ENCODE data around the gene TAOK3.
A peak's percentile ranks its signal among the peaks of the same experiment; 100 is the strongest.

The TAOK3 gene

DNA sequence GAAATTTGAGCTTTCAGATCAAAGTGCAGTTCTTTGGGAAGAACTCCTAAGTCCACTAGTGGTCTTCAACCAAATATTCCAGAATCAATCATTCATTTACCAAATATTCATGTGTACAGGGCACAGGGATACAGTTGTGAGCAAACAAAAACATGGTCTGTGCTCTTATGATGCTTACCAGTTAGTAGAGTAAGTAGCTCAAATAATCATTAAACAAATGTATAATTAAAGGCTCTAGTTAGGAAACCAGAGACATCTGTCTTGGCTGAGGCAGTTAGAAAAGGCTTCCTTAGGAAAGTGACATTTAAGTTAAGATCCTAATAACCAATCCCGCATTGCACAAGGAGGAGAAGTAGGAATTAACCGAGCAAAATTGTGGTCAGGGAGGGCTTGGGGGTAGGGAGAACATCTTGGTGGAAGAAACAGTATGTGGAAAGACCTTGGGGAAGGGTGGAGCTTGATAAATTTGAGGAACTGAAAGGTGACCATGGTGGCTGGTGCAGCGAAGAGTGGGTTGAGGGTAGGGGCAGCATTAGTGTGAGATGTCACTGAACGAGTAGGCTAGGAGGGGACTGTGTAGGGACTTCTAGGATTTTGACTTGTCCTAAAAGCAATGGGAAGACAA is 196.8 kb downstream of the TAOK3 start:
- TF ChIP-seq, protein P1, sequence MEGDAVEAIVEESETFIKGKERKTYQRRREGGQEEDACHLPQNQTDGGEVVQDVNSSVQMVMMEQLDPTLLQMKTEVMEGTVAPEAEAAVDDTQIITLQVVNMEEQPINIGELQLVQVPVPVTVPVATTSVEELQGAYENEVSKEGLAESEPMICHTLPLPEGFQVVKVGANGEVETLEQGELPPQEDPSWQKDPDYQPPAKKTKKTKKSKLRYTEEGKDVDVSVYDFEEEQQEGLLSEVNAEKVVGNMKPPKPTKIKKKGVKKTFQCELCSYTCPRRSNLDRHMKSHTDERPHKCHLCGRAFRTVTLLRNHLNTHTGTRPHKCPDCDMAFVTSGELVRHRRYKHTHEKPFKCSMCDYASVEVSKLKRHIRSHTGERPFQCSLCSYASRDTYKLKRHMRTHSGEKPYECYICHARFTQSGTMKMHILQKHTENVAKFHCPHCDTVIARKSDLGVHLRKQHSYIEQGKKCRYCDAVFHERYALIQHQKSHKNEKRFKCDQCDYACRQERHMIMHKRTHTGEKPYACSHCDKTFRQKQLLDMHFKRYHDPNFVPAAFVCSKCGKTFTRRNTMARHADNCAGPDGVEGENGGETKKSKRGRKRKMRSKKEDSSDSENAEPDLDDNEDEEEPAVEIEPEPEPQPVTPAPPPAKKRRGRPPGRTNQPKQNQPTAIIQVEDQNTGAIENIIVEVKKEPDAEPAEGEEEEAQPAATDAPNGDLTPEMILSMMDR (conservative IDR thresholded peaks at IDR 0.05; ENCODE audit: low read depth, low read length): no peak
- no peak overlapping the region for H3K4me3 ChIP-seq (ENCODE audit: low read length)

DNA sequence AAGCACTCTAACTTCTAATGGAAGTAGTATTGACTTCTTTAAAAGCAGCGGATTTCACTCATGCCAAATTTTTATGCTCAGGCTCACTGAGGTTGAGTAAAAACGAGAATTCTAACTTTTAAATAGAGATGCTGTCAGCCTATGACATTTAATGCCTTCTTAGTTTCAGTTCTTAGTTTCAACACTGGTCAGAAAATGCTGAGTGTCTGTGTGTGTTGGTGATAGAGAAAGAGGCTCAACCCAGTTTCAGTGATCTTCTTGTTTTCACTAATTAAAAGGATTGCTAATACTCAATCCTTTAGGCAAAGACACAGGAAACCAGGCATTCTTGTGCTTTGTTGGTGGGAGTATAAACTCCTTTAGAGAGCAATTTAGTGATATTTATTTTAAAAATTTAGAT is 205.8 kb downstream of the TAOK3 start:
- no peak overlapping the region for H3K4me3 ChIP-seq (ENCODE audit: low read length)
- TF ChIP-seq, protein P1 (conservative IDR thresholded peaks at IDR 0.05; ENCODE audit: low read depth, low read length): no peak
- DNase-seq (ENCODE audit: low read depth): no peak

More for the DNA sequence above, 196.8 kb downstream of the TAOK3 start:
- DNase-seq (ENCODE audit: low read depth): no peak

DNA sequence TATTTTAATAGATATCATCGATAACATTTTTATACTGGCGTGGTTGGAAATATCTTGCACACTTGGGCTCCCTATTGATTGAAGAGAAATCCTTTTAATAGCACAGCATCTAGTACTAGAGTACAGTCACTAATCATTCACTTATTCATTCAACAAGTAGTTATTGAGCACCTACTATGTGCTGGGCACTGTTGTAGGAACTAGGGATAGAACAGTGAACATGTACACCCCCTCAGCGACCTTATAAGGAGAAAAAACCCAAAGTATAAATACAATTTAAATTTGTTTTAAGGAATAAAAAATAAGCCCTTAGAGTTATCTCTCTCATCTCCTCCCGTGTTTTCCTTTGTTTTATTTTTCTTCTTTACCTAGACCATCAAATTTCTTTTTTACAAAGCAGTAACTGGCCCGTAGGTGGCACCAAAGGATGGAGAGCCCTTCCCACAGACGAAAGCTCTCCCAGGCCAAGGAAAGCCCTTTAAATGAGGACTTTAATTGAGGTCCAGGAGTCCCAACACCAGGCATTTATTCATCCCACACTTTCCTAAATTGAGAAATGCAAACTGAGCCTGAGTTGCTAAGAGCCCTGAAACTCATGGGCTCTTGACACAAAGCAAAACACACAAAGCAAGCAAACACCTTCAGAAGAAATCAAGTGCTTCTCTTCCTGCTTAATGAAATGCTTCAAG is 207.8 kb downstream of the TAOK3 start:
- DNase-seq (ENCODE audit: low read depth): no peak
- H3K4me3 ChIP-seq (ENCODE audit: low read length): no peak overlapping the region
- TF ChIP-seq, protein P1 (conservative IDR thresholded peaks at IDR 0.05; ENCODE audit: low read depth, low read length): peak; percentile 72

DNA sequence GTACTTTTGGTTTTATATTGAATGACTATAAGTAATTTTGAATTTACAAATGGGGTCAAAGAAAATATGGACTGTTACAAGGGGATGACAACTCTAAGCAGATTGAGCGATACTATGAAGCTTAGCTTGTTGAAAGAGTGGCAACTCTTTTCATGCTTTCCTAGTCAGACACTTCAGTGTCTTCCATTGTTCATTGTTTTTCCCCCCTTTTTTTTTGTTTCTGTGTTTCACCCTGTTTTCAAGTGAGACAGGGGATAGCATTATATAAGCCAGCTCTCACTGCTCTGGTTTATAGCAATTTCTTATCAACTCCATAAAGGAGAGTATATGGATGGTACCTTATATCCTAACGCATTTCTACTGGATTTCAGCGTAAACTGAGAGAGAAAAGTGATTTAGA is 212.2 kb downstream of the TAOK3 start:
- TF ChIP-seq, protein P1 (conservative IDR thresholded peaks at IDR 0.05; ENCODE audit: low read depth, low read length): no peak
- no peak overlapping the region for H3K4me3 ChIP-seq (ENCODE audit: low read length)
- DNase-seq (ENCODE audit: low read depth): no peak

DNA sequence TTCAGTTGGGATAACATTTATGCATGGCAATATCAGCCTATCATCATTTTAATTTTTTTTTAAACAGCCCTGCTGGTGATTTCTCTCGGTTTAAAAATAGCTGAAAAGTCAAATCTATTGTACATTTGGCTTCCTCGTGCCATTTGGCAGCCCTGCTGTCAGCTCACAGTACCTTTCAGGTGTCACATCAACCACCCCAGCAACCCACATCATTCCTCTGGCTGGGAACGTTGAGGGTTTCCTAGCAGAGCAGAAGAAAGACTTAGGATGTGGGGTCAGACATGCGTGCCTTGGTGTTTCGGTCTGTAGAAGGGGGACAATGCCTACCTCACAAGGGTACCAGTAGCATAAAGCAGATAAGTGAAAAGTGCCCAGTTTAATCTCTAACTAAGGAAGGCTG is 221.0 kb downstream of the TAOK3 start:
- TF ChIP-seq, protein P1 (conservative IDR thresholded peaks at IDR 0.05; ENCODE audit: low read depth, low read length): no peak
- H3K4me3 ChIP-seq (ENCODE audit: low read length): no peak overlapping the region
- DNase-seq (ENCODE audit: low read depth): no peak

DNA sequence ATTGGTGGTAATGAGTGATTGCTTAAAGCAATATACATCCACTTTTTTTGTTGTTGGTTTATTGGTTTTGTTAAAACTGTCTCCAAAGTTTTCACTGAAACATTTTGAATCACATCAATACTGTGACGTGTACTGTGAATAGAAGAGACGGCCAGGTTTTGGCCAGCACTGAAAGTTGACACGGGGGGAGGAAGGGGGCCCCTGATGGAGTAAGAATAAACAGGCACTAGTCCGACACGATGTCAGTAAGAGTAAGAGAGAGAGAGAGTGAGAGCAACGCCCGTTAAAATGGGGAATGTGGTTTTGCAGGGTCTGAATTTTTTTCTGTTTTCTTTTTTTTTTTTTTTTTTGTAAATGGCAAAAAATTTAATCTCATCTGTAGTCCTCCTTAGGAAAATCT is 222.1 kb downstream of the TAOK3 start:
- no peak for DNase-seq (ENCODE audit: low read depth)
- no peak overlapping the region for H3K4me3 ChIP-seq (ENCODE audit: low read length)
- TF ChIP-seq, protein P1 (conservative IDR thresholded peaks at IDR 0.05; ENCODE audit: low read depth, low read length): no peak

DNA sequence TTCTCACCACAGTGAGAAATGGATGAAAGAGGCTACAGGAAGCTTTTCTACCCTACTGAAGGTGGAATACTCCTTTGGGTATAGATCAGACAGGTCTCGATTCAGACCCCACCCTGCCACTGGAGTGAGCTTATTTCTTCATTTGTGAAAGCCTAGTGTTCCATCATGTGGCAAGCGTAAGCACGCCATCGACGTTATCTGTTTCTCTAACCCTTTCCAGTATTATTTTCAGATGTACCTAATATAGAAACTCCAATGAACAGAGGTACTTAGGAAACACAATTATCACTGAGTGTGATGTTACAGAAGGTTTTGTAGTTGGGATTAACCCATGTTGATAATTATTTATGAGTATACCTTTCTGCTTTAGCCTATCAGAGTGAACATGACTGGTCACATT is 224.4 kb downstream of the TAOK3 start:
- DNase-seq (ENCODE audit: low read depth): no peak

More for the DNA sequence above, 224.4 kb downstream of the TAOK3 start:
- TF ChIP-seq, protein P1 (conservative IDR thresholded peaks at IDR 0.05; ENCODE audit: low read depth, low read length): no peak
- no peak overlapping the region for H3K4me3 ChIP-seq (ENCODE audit: low read length)

Data from retinal pigment epithelial cell (primary cell).